Measurements from ENCODE around the gene CYP27B1. TPM values are rescaled to one million over a fixed set of nuclear protein-coding genes. Genes with fewer than 3 reads are reported as not detected.

The CYP27B1 gene
- total and polyA plus RNA-seq, 2 donors (not counting 3 experiments of a cell fraction or from before 2014, with no cell fraction given), result 0.62 to 2.7 TPM

GRCh38 chr12:57751432-57751787, 15.5 kb downstream of the CYP27B1 start:
- peak; percentile 26 for FAIRE-seq
- peaks cover 4 to 22% of the 10 kb centered on the region in 2 experiments for H3K36me3 ChIP-seq (ENCODE audit: control insufficient read depth in 2 of 2, extremely low read depth in 1 of 2, insufficient read depth in 2 of 2, low read length in 2 of 2)
- peaks cover 19% of the 10 kb centered on the region for H3K79me2 ChIP-seq (ENCODE audit: control insufficient read depth, insufficient read depth, low read length)
- ChIA-PET POLR2A (no interaction called here), CTCF (interaction anchor here (1.2 kb wide), 1 partner anchor 25 kb away, joined by 5 read pairs; no protein-coding TSS in a partner anchor)
- H2AFZ ChIP-seq (ENCODE audit: low read depth, low read length), result peak overlapping the region; percentile 29
- H3K9me3 ChIP-seq (replicated peaks; ENCODE audit: control insufficient read depth, insufficient read depth, low read length), result no peaks in the 10 kb centered on the region
- intact Hi-C loops (cut with micrococcal nuclease), result no loop called here
- peak overlapping the region; percentile 88 for H3K9ac ChIP-seq (replicated peaks; ENCODE audit: extremely low read depth, insufficient read depth, low read length)
- H3K4me2 ChIP-seq (ENCODE audit: insufficient read depth, low read length), result peak overlapping the region; percentile 86
- DNase-seq (ENCODE audit: low read depth, low spot score), result no peak
- BruUV-seq (replicated peaks), result no TSS peak
- H3K4me3 ChIP-seq (replicated peaks in 1 of 3; ENCODE audit: insufficient read depth in 1 of 3, low read depth in 1 of 3, low read length in 3 of 3), result peak overlapping the region; percentile 19 to 78 (median 61)
- peaks cover 17 to 23% of the 10 kb centered on the region in 2 experiments for H3K27me3 ChIP-seq (ENCODE audit: control insufficient read depth in 2 of 2, insufficient read depth in 2 of 2, low read length in 2 of 2)
- TF ChIP-seq CTCF (IDR thresholded peaks at IDR 0.05; ENCODE audit: extremely low read depth in 1 of 2, insufficient read depth in 1 of 2, low read depth in 1 of 2, low read length in 2 of 2) (no peak), POLR2A (IDR thresholded peaks at IDR 0.05; ENCODE audit: low read depth, low read length) (no peak), POLR2AphosphoS5 (IDR thresholded peaks at IDR 0.05; ENCODE audit: insufficient read depth, low read depth, low read length) (no peak), GATA2 (IDR thresholded peaks at IDR 0.05; ENCODE audit: insufficient read depth, insufficient read length, low read depth, low read length) (no peak), MAX (IDR thresholded peaks at IDR 0.05; ENCODE audit: insufficient read depth, insufficient read length) (no peak), FOS (IDR thresholded peaks at IDR 0.05; ENCODE audit: borderline replicate concordance, insufficient read depth, low read length) (no peak)
- H3K27ac ChIP-seq (ENCODE audit: insufficient read depth, low read depth, low read length), result peak overlapping the region; percentile 68
- peaks cover 17% of the 10 kb centered on the region for H3K4me1 ChIP-seq (ENCODE audit: control insufficient read depth, extremely low read depth, insufficient read depth, low read length)
- no peaks in the 10 kb centered on the region for H3K9me1 ChIP-seq (replicated peaks; ENCODE audit: control insufficient read depth, extremely low read depth, insufficient read depth, low read length)
- dilution Hi-C loops (cut with MboI; ENCODE audit: extremely low pct_ligation_motif_present, low sequenced_read_pairs), result no loop called here
- H4K20me1 ChIP-seq (replicated peaks; ENCODE audit: control insufficient read depth, extremely low read depth, insufficient read depth, low read length), result no peaks in the 10 kb centered on the region

All from endothelial cell of umbilical vein (primary cell).